T47D (cell line): ENCODE results near the gene PUM2.

Source experiments
- DNase-seq, 2 experiments: peaks; one replicate each; pipeline versions ENCODE4 v3.0.0 to v3.0.0-alpha.2; 2011 to 2012; ENCODE audit warnings: low read depth in 1 of 2, low spot score in 1 of 2
- JUND ChIP-seq: IDR thresholded peaks from 2 replicates; pipeline ENCODE4 v1.6.1; 2012; ENCODE audit warnings: low read depth
- in situ Hi-C: cut with HindIII; loops from 2 replicates; pipeline ENCODE4 v1.10.0; 2016; ENCODE audit warnings: low sequenced_read_pairs, low pct_unique_long_range_greater_than_20kb

The PUM2 gene

GRCh38 chr2:20362701-20363435 lies 12.2 kb upstream of the PUM2 start:
- no peak for TF ChIP-seq JUND
- in situ Hi-C loops: no loop called here
- DNase-seq: no peak

GRCh38 chr2:20361893-20362292 lies 11.2 kb upstream of the PUM2 start:
- DNase-seq: no peak
- in situ Hi-C loops: no loop called here
- TF ChIP-seq JUND: no peak

- no peak for TF ChIP-seq JUND
- no peak for DNase-seq
- in situ Hi-C loops: no loop called here
Measured at GRCh38 chr2:20359096-20359495, 8.5 kb upstream of the PUM2 start.

GRCh38 chr2:20357638-20358389 lies 7.2 kb upstream of the PUM2 start:
- DNase-seq: no peak
- in situ Hi-C loops: no loop called here

GRCh38 chr2:20356042-20356441 lies 5.4 kb upstream of the PUM2 start:
- in situ Hi-C loops: no loop called here
- peak in 1 of 2 experiments; percentile 92 for DNase-seq
- no peak for TF ChIP-seq JUND

More at GRCh38 chr2:20357638-20358389, 7.2 kb upstream of the PUM2 start:
- no peak for TF ChIP-seq JUND

GRCh38 chr2:20355131-20355530 lies 4.5 kb upstream of the PUM2 start:
- no peak for DNase-seq
- in situ Hi-C loops: no loop called here
- TF ChIP-seq JUND: no peak

- DNase-seq: peak in 1 of 2 experiments; percentile 90
- no peak for TF ChIP-seq JUND
- in situ Hi-C loops: no loop called here
Measured at GRCh38 chr2:20353241-20353992, 2.8 kb upstream of the PUM2 start.

GRCh38 chr2:20352581-20353216 lies 2.1 kb upstream of the PUM2 start:
- TF ChIP-seq JUND: no peak
- DNase-seq: no peak
- in situ Hi-C loops: no loop called here

- no peak for TF ChIP-seq JUND
- in situ Hi-C loops: no loop called here
- no peak for DNase-seq
Measured at GRCh38 chr2:20352230-20352578, 1.6 kb upstream of the PUM2 start.

- peak in 1 of 2 experiments; percentile 65 for DNase-seq
- TF ChIP-seq JUND: no peak
- in situ Hi-C loops: no loop called here
Measured at GRCh38 chr2:20351555-20352229, 1.0 kb upstream of the PUM2 start.

GRCh38 chr2:20350041-20350712 lies 467 bp downstream of the PUM2 start:
- in situ Hi-C loops: no loop called here
- peak in 1 of 2 experiments; percentile 44 for DNase-seq
- no peak for TF ChIP-seq JUND

GRCh38 chr2:20349513-20349921 lies 1.1 kb downstream of the PUM2 start:
- in situ Hi-C loops: no loop called here
- no peak for TF ChIP-seq JUND
- DNase-seq: no peak
